ENCODE results near the gene DNAH5.

DNA sequence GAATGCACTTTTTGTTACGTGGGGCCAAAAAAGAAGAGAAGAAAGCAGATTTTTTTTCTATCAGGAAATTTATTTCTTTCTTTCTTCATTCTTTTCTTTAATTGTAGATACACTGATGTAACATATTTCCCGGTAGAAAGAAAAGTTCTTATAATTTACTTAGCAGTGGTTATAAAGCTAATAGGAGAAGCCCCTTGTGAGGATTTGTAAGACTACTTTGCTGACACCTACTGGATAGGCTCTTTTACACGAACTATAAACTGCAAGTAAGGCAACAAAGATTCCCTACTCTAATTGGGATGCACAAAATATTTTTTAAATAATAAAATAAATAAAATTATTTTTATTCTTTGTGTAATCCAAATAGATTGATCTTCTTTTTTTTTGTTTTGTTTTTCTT is 284.4 kb downstream of the DNAH5 start:
- TF ChIP-seq CTCF (IDR thresholded peaks at IDR 0.05): no peak
- TF ChIP-seq POLR2A (IDR thresholded peaks at IDR 0.05): no peak
- no peak for TF ChIP-seq EP300 (IDR thresholded peaks at IDR 0.05)

All from stomach (tissue), 4 donors.